WTC11 (cell line): ENCODE data around the gene ADAMTS7. TPM values are rescaled to one million over a fixed set of nuclear protein-coding genes. Genes with fewer than 3 reads are reported as not detected.
"Not testable (repeated sequence)": the region's sequence is repeated elsewhere in the genome, so short reads cannot be mapped to it uniquely, and the experiment has no call there.

Source experiments
- ATAC-seq: fragments of 200-7000 bp; cut with Tn5 transposase; 2 replicates; pipeline ENCODE4 v1.10.0; 2021; ENCODE audit warnings: mild to moderate bottlenecking, moderate library complexity
- CTCF ChIA-PET: fragments of 300-600 bp; sonication (Branson Sonifier 250); formaldehyde crosslinking; loops from one replicate; lab custom pipeline; 2021; ENCODE audit warnings: antibody characterized with exemption; lab: Charles Lee
- POLR2A ChIA-PET: fragments of 350-600 bp; sonication (Branson Sonifier 250); formaldehyde crosslinking; loops from one replicate; lab custom pipeline; 2021; ENCODE audit warnings: antibody characterized with exemption; lab: Charles Lee
- DNase-seq: peaks from one replicate; pipeline ENCODE4 v3.0.0; 2021; ENCODE audit warnings: low spot score
- H3K27ac Mint-ChIP-seq: 2 replicates; pipeline ENCODE4 v1.8.0; 2021; ENCODE audit warnings: mixed read lengths
- H3K27me3 Mint-ChIP-seq: 2 replicates; pipeline ENCODE4 v1.8.0; 2021; ENCODE audit warnings: low read depth, mild to moderate bottlenecking, moderate library complexity, mixed read lengths
- H3K36me3 Mint-ChIP-seq: 2 replicates; pipeline ENCODE4 v1.8.0; 2021; ENCODE audit warnings: mixed read lengths
- H3K4me1 Mint-ChIP-seq: 2 replicates; pipeline ENCODE4 v1.8.0; 2022; ENCODE audit warnings: mixed read lengths
- H3K4me3 Mint-ChIP-seq: 2 replicates; pipeline ENCODE4 v1.8.0; 2021; ENCODE audit warnings: mild to moderate bottlenecking, moderate library complexity, mixed read lengths
- H3K9me3 Mint-ChIP-seq: 2 replicates; pipeline ENCODE4 v1.8.0; 2021; ENCODE audit warnings: mixed read lengths
- ATF3 ChIP-seq: sonication (generic); formaldehyde crosslinking; conservative IDR thresholded peaks from 2 replicates; pipeline ENCODE4 v1.8.1; 2022; ENCODE audit warnings: mild to moderate bottlenecking, missing genetic modification reagents
- ATF6 ChIP-seq: sonication (generic); formaldehyde crosslinking; IDR thresholded peaks from 2 replicates; pipeline ENCODE4 v1.8.1; 2023; ENCODE audit warnings: mild to moderate bottlenecking, missing genetic modification reagents
- CDX4 ChIP-seq: fragments of 250-450 bp; sonication (Bioruptor Pico); IDR thresholded peaks from 2 replicates; pipeline ENCODE4 v1.9.0; 2021; ENCODE audit warnings: moderate library complexity, mild to moderate bottlenecking, inconsistent platforms, borderline replicate concordance
- CTCF ChIP-seq: fragments of 200-600 bp; IDR thresholded peaks from 2 replicates; pipeline ENCODE4 v1.8.0; 2022; ENCODE audit warnings: antibody characterized with exemption
- HMGA2 ChIP-seq: fragments of 250-450 bp; sonication (Bioruptor Pico); IDR thresholded peaks from 2 replicates; pipeline ENCODE4 v1.4.0; 2021; ENCODE audit warnings: mild to moderate bottlenecking, moderate library complexity
- NR3C1 ChIP-seq: sonication (generic); formaldehyde crosslinking; conservative IDR thresholded peaks from 2 replicates; pipeline ENCODE4 v1.8.1; 2023; ENCODE audit warnings: low read depth, mild to moderate bottlenecking, missing genetic modification reagents
- PRDM15 ChIP-seq: sonication (generic); formaldehyde crosslinking; IDR thresholded peaks from 2 replicates; pipeline ENCODE4 v1.8.0; 2022; ENCODE audit warnings: missing genetic modification reagents
- PREB ChIP-seq: sonication (generic); formaldehyde crosslinking; IDR thresholded peaks from 2 replicates; pipeline ENCODE4 v1.8.1; 2022; ENCODE audit warnings: mild to moderate bottlenecking, missing genetic modification reagents, moderate library complexity, borderline replicate concordance
- PRRX2 ChIP-seq: fragments of 250-450 bp; sonication (Bioruptor Pico); IDR thresholded peaks from 2 replicates; pipeline ENCODE4 v1.8.0; 2021; ENCODE audit warnings: mild to moderate bottlenecking
- SMAD4 ChIP-seq: sonication (generic); formaldehyde crosslinking; IDR thresholded peaks from 2 replicates; pipeline ENCODE4 v1.8.0; 2022; ENCODE audit warnings: mild to moderate bottlenecking, missing genetic modification reagents
- ZNF219 ChIP-seq: sonication (generic); formaldehyde crosslinking; IDR thresholded peaks from 2 replicates; pipeline ENCODE4 v1.8.0; 2023; ENCODE audit warnings: missing genetic modification reagents, mild to moderate bottlenecking, borderline replicate concordance
- ZNF425 ChIP-seq: fragments of 250-450 bp; sonication (Bioruptor Pico); conservative IDR thresholded peaks from 2 replicates; pipeline ENCODE4 v1.9.0; 2021; ENCODE audit warnings: mild to moderate bottlenecking
- ZNF512 ChIP-seq: sonication (generic); formaldehyde crosslinking; IDR thresholded peaks from 2 replicates; pipeline ENCODE4 v1.8.1; 2022; ENCODE audit warnings: missing genetic modification reagents, borderline replicate concordance
- ZSCAN18 ChIP-seq: fragments of 250-450 bp; sonication (Bioruptor Pico); IDR thresholded peaks from 2 replicates; pipeline ENCODE4 v2.1.2; 2022; ENCODE audit warnings: mild to moderate bottlenecking, moderate library complexity
- total RNA-seq: library from RNA; stranded (reverse); gene quantifications from 3 replicates; pipeline ENCODE4 v1.2.3, GENCODE V29; 2021

ADAMTS7 gene
- total RNA-seq, 1 experiment from 2014 or later = 70.3 TPM

GRCh38 chr15:78737931-78738558, 73.2 kb downstream of the ADAMTS7 start:
- H3K4me3 Mint-ChIP-seq, H3K9me3 Mint-ChIP-seq, H3K36me3 Mint-ChIP-seq, POLR2A ChIA-PET, H3K27ac Mint-ChIP-seq, H3K27me3 Mint-ChIP-seq: not testable (repeated sequence)
- H3K4me1 Mint-ChIP-seq = peaks cover 24% of the 10 kb centered on the region
- peak; percentile 86 for TF ChIP-seq CTCF
- DNase-seq = peak; percentile 95
- CTCF ChIA-PET = interaction anchor here (0.6 to 5.2 kb wide), 22 partner anchors 11 to 625 kb away, joined by 3 to 64 read pairs (median 4); partner anchors contain the start of genes ADAMTS7, CHRNA3, CHRNA5 and CHRNB4
- peak; percentile 92 for ATAC-seq

- ATAC-seq = no peak
- Mint-ChIP-seq H3K9me3 (no peaks in the 10 kb centered on the region), H3K27me3 (peaks cover 14% of the 10 kb centered on the region; the same call in 1 of the 2 replicates), H3K27ac (no peak overlapping the region), H3K36me3 (no peaks in the 10 kb centered on the region), H3K4me3 (no peak overlapping the region), H3K4me1 (peaks cover 24% of the 10 kb centered on the region)
- DNase-seq = no peak
- POLR2A ChIA-PET = no interaction called here
- CTCF ChIA-PET = interaction anchor here (0.5 to 5.2 kb wide), 5 partner anchors 10 to 828 kb away, joined by 4 to 64 read pairs (median 7); partner anchors contain the start of gene CHRNB4
- TF ChIP-seq SMAD4 (CRISPR knock-in tag) = no peak
- no peak for TF ChIP-seq CDX4 (CRISPR knock-in tag)
- TF ChIP-seq ATF6 (CRISPR knock-in tag) = no peak
- TF ChIP-seq ZNF219 = no peak
- TF ChIP-seq ZSCAN18 (CRISPR knock-in tag) = no peak
- TF ChIP-seq ZNF425 (CRISPR knock-in tag) = no peak
- no peak for TF ChIP-seq PREB (CRISPR knock-in tag)
- no peak for TF ChIP-seq NR3C1 (CRISPR knock-in tag)
- no peak for TF ChIP-seq ZNF512 (CRISPR knock-in tag)
- no peak for TF ChIP-seq PRRX2
- TF ChIP-seq ATF3 = no peak
- no peak for TF ChIP-seq PRDM15
- no peak for TF ChIP-seq HMGA2 (CRISPR knock-in tag)
These were observed 74.0 kb downstream of the ADAMTS7 start for GRCh38 chr15:78737187-78737820.
